HG02885 (cell line): Measurements from ENCODE around the gene NRXN3.

ENCODE experiments used
- ATAC-seq: cut with Tn5 transposase; IDR thresholded peaks from one replicate; pipeline ENCODE4 v1.9.1; 2021; ENCODE audit warnings: mild to moderate bottlenecking; ENCODE audit not compliant: unreplicated experiment, poor library complexity

Gene NRXN3

DNA sequence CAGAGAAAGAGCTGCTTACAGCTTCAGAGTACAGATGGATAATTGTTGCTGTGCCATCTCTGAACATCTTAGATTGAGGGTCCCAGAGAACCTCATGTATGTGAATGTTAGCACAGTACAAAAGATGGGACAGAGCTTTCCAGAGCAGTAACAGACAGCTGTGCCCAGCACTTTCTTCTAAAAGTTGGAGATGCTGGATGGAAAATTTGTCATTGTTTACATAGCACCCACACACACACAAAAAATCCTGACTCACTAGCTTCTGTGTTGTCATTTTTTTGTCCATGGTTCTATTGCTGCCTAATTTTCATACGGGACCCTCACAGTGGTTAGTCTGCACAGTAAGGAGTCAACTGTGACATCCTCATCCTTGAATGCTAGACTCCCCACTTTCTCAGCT, 1666.4 kb downstream of the NRXN3 start:
- ATAC-seq: no peak

GRCh38 chr14:79837699-79838098, 1667.5 kb downstream of the NRXN3 start:
- no peak for ATAC-seq

- no peak for ATAC-seq
Observed at GRCh38 chr14:79840103-79840502, 1669.9 kb downstream of the NRXN3 start.

DNA sequence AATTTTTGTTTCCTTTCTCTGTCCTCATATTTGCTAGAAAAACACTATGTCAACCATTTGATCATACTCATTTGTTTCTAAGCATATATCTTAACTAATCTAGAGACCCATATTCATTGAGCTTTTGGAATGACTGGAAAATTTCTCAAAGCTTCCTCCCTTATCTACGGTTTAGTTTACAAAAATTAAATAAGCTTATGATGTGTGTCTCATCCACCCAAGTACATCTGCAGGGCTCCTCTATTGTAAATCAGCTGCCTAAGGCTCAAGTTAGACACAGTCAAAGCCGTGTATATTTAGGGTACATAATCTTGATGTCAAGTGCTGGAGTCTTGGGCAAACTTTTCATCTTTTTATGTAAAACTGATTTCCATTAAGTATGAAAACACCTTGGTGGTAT, 1670.7 kb downstream of the NRXN3 start:
- no peak for ATAC-seq

- ATAC-seq: no peak
Observed at GRCh38 chr14:79841433-79841832, 1671.3 kb downstream of the NRXN3 start.

GRCh38 chr14:79842270-79842669, 1672.1 kb downstream of the NRXN3 start:
- no peak for ATAC-seq

DNA sequence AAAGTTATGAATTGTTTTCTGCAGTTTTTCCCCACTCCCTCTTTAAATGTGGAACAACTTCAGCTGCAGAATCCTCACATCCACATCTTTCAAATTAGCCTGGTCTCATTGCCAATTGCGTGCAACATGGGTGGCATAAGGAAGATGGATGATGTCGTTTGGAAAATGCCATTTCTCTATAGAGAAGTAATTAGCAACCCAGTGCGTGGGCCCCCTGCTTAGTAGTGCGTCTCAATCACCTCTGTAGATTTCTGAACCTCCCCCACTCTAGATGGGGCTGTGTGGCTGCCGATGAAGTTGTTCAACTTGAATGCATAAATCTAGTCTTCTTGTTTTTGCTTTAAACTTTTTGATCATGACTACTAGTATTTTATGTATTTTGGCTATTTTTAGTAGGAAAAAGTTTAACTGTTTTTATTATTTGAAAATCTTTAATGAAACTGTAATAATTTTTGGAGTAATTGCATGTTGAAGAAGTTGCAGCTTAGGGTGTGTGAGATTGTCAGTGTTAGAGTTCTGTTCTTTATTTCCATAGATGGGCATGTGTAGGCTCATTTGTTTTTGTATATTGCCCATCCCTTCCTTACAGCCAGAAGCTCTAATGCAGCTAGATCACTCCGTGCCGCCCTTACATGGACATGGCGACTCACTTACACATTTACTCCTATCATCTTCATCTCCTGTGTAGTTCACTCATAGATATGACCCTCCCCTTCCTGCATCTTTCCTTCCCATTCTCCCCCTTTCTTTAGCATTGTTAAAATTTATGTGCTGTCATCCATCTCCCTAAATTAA, 1683.0 kb downstream of the NRXN3 start:
- no peak for ATAC-seq

DNA sequence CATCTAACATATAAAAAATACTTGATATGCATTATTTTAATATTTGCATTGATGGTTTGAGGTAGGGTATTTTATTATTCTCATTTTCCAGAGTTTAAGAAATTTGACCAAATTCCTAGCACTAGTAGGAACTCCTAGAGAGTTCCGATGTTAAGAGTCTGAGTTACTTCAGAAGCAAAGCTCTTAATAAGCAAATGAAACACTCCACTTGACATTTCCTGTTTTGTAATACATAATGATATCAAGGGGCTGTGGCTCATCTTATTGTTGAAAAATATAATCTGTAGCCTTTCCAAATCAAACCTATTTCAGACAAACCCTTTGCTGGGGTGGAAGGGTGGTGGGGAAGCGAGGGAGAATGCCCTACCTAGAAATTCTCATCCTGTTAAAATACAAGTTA, 1685.6 kb downstream of the NRXN3 start:
- no peak for ATAC-seq

GRCh38 chr14:79856381-79856780, 1686.2 kb downstream of the NRXN3 start:
- no peak for ATAC-seq

GRCh38 chr14:79861111-79861510, 1690.9 kb downstream of the NRXN3 start:
- ATAC-seq: no peak

DNA sequence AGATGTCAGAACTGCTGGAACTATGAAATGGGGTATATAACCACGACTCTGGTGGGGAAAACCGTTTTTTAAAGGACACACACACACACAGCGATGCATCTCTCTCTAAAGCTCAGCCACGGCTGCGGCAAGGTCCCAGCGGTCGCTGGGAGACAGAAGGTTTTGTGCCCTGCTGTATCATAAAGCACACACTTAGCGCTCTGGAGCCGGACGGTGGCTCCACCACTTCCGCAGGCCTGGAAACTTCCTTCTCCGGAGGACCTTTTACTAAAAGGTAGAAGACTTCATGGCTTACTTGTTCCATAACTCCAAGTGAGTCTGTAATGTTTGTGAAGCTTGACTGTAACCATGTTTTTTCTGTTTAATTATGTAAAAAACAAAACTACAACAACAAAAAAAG, 1691.9 kb downstream of the NRXN3 start:
- ATAC-seq: no peak

DNA sequence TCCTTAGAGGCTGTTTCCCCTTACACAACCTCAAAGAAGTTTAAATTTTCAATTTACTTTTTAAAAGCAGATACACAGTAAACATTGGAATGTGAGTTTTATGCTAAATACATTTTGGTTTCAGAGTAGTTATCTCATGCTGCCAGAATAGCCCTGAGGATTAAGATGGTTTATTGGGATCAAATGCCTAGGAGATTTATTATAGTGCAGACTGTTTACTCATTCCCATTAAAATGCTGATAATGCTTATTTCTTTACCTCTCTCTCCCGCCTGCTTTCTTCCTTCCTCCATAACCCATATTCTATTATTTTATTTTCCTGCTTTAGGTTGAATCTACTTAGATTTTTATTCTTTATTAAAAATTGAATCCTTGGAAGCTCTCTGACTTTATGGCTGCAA, 1701.0 kb downstream of the NRXN3 start:
- no peak for ATAC-seq

DNA sequence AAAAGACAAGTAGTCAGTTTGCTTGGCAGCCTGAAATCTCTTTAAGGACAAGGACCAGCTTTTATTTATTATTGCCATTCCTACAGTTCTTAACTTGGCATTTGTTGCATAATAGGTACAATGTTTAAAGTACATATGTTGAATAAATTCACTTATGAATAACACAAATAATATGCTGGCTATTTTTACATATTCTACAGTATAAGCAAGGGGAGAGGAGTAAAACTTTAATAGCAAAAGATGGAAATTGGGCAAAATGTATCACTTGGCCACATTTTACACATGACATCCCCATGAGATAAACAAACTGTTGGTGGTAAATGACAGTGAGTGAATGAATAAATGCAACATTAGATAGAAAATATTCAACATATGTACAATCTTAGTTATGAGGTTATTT, 1708.1 kb downstream of the NRXN3 start:
- ATAC-seq: no peak

- ATAC-seq: no peak
Observed at GRCh38 chr14:79878785-79879184, 1708.6 kb downstream of the NRXN3 start.

GRCh38 chr14:79881299-79881698, 1711.1 kb downstream of the NRXN3 start:
- no peak for ATAC-seq

DNA sequence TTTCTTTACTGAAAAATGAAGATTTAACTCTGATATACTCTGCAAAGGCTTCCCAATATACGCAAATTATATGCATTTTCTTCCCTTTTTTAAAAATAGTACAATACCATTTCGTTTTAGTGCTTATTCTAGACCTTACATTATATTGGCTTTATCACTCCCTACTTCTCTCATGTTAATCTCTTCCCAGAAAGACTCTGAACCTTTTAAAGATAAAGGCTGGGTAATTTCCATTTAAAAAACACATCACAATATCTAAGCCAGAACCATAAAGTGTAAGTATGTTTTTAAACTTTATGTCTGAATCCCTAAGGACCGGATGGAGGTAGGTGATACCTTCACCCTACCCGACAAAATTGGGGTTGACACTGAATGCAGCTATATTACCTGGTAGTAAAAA, 1720.4 kb downstream of the NRXN3 start:
- no peak for ATAC-seq

GRCh38 chr14:79896009-79896408, 1725.8 kb downstream of the NRXN3 start:
- ATAC-seq: no peak

GRCh38 chr14:79899610-79900009, 1729.4 kb downstream of the NRXN3 start:
- ATAC-seq: no peak

DNA sequence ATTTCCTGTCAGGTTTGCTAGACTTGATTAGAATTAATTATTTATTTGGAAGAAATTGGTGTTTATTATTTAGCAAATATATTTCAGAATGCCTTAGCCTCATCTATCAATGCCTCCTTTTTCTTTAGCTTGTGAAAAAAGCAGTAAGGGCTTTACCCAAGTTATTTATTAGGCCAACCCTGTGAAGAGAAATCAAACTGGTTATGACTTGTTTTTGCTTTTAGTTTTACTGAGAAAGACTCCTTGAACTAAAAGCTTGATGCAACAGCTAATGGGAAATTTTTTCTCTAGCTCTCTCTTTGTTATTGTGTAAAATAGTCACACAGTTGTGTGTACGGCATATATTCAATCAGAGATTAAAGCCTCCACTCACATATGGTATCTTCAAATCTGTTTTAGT, 1734.3 kb downstream of the NRXN3 start:
- no peak for ATAC-seq

GRCh38 chr14:79906994-79907393, 1736.8 kb downstream of the NRXN3 start:
- no peak for ATAC-seq

DNA sequence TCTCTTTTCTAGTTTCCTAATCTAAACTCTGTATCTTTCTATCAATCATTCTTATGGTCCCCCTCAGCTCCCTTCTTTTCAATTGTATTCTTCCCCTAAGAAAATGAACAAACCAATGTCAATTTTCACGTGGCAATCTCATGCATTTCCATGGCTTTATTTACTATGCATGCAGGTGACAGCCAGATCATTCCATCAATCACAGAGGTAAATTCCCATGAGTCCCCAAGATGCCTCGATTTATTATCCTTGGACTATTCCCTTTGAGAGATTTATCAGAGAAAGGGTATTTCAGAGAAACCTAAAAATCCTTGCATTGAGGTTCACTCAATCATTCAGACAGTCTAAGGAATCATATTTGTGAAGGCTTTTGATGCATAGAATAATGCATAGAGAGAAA, 1739.9 kb downstream of the NRXN3 start:
- no peak for ATAC-seq

- no peak for ATAC-seq
Observed at GRCh38 chr14:79911744-79912143, 1741.6 kb downstream of the NRXN3 start.

DNA sequence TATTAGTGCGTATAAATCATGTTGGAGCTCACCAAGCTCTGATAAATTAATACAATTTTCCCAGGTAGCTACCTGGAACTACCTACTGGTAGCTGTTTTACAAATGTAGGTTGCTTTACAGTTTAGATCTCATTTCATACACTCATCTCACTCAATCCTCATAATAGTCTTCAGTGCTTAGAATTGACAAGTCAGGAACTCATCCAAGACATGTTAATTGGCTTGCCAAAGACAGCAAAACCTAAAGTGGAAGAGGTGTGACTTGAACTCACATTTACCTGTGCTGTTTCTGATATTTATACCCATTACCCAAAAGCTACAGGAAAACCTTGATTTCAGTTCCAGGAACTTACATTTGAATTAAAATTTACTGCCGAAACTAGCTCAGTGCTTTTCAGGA, 1744.4 kb downstream of the NRXN3 start:
- ATAC-seq: no peak
